GM21619 (cell line): ENCODE results near the gene SLC13A2.
"Not testable (repeated sequence)": the region's sequence is repeated elsewhere in the genome, so short reads cannot be mapped to it uniquely, and the experiment has no call there.

Experiments
- ATAC-seq: cut with Tn5 transposase; IDR thresholded peaks from one replicate; pipeline ENCODE4 v1.9.1; 2021; ENCODE audit not compliant: unreplicated experiment

SLC13A2 gene

DNA sequence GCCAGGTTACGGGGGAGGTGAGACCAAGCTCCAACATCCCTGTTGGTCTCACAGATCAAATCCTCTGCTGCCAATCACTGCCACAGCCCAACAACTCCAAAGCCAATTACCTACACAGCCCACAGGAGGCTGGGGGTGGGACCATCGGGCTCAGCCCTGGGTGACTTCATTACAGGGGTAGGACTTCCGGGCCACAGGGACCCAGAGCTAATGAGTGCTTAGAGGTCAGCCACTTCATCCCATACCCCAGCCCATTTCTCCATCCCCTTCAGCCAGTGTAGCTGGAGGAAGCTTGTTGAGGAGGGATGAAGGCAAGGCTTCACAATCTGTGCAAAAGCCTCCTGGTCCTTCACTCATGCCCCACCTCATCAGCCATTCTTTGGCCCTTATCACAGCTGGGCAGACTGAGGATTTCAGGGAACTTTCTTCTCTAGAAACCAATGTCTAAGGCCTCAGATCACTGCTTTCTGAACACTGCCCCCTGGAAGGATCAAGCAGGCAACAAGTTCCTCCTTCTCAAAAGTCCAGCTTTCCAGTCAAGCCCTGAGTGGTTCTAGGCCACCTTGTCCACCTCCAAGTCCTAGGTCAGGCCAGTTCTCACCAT is 38.5 kb downstream of the SLC13A2 start:
- no peak for ATAC-seq

DNA sequence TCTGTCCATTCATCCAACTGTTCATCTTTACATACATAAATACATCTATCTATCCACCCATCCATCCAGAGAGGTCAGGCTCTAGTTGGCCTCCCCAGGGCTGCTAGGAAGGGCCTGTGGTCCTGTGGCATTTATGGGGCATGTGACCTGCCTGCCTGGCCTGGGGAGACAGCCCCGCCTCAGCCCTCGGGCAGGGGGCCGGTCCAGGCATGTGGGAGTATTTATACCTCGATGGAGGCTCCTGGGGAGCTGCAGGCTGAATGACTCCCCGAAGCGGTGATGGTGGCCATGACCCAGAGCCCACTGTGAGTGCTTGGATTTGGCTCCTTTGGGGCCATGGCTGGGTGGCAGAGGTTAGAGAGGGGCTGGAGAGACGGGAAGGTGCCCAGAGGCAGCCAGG is 40.0 kb downstream of the SLC13A2 start:
- ATAC-seq = no peak

DNA sequence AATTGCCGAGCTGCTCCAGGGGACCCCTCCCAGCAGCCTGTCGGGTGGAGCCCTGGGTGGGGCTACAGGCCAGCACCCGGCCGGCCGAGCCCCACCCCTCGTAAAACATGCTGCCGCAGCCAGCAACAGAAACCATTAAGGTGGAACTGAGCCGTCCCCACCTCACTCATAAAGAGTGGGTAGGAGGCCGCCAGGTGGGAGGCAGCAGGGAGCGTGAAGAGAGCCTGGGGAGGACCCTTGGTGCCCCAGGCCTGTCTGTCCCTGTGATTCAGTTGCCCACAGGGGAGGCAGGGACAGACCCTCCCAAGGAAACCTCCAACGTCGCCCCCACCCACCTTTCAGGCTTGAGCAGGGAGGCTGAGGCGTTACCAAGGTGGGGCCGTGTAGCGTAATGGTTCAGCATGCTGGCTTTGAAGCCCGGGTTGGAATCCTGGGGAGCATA is 41.1 kb downstream of the SLC13A2 start:
- no peak for ATAC-seq

DNA sequence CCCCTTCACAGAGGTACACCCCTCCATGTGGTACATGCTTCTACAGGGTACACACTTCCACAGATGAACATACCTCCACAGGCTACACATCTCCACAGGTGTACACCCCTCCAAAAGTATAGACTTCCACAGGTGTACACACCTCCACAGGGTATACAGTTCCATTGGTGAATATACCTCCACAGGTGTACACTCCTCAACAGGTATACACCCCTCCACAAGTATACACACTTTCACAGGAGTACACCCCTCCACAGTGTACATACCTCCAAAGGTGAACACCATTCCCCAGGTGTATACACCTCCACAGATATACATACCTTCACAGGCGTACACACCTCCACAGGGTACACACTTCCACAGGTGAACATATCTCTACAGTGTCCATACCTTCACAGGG is 42.1 kb downstream of the SLC13A2 start:
- no peak for ATAC-seq

DNA sequence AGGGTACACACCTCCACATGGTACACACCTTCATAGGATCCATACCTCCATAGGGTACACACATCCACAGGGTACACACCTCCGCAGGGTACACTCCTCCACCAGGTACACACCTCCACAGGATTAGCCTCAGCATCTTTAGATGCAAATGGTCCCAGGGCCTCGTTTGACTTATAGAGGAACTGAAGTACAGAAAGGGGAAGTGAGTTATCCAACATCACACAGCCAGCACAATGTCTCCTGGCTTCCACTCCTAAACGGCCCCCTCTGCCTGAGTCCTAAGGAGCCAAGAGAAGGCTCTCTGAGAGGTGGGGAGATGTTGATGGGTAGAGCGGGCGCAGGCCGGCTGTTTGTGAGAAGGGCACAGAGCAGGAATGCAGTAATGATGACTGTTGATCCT is 44.7 kb downstream of the SLC13A2 start:
- ATAC-seq = no peak

DNA sequence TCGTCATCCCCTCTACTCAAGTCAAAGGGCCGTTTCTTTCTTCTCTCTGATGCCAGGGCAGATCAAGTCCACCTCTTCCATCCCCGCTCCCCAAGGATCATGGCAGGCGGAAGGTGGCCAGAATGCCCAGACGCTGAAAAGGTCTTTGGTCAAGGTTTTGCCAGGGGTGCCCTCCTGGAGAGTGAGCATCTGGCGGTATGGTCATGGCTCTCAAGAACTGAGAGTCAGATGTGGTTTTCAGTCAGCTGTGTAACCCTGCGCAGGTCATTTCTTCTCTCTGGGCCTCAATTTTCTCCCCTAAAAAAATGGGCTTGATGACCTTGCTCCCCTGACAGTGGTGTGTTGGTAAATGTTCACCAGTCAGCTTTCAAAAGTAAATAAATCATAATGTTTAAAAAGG is 45.1 kb downstream of the SLC13A2 start:
- ATAC-seq = no peak

DNA sequence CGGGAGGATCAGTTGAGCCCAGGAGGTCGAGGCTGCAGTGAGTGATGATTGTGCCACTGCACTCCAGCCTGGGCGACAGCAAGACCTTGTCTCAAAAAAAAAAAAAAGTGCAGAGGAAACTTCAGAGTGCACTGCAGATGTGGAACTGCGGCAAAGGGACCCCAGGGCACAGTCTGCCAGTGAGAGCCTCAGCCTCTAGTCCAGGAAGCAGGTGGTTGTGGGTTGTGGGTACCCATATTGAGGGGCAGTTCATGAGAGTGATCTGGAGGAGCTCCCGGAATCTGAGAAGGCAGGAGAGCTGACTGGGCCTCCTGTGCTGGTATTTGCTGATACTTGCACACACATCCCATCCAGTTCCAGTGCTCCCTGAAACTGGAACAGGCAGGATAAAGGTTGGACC is 45.8 kb downstream of the SLC13A2 start:
- ATAC-seq = no peak

DNA sequence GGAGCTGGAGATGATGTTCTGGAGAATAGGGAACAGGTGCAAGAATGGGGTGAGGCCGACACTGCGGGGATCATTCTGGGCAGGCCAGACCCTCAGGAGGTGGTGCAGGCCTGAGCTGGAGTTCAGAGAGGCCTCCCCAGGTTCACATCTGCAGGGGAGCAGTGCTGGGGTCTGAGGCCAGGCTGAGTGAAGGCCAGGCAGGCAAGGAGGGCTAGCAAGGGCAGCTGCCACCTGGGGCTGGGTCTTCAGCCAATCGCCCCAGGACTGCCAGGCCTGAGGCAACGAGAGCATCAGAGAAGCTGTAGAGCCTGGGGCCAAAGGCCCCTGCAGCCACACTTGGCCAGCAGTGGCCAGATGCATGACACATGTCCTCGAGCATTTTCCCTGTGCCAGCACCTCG is 47.2 kb downstream of the SLC13A2 start:
- no peak for ATAC-seq

DNA sequence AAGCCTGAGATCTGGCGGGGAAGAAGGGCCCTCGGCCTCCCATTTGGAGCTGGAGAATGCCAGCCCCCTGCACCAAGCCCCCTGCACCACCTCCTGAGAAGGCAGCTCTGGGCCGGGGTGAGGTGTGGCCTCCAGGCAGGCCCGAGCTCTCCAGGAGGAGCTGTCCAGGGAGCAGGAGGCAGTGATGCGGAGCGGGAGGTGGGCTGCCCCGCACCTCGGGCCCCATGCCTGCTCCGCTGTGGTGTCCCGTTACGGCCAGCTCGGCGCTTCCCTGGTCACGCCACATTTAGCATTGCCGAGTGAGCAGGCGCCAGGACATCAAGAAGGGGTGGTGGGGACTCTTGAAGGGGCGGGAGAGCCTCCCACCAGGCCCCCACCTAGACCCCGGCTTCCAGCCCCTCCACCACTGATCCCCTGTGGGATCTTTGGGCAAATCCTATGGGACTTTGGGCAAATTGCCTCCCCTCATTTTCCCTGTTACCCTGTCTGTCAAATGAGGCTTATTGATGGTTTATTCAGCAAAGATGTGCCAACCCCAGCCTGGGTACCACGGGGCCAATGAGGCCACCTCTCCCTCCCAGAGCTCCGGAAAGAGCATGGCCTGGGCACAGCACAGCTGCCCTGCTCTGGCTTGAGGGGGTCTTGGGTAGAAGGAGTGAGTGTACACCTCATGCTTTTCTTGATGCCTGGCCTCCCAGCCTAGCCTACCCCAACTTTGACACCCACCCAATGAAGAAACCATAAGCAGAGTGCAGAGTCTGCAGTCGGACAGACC is 48.1 kb downstream of the SLC13A2 start:
- no peak for ATAC-seq

DNA sequence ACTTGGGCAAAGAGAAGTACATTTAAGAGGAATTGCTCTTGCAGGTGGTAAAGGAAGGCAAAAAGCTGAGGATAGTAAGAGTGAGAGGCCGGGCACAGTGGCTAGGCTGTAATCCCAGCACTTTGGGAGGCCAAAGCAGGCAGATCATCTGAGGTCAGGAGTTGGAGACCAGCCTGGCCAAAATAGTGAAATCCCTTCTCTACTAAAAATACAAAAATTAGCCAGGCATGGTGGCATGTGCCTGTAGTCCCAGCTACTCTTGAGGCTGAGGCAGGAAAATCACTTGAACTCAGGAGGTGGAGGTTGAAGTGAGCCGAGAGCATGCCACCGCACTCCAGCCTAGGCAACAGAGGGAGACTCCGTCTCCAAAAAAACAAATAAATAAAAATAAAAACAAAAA is 48.8 kb downstream of the SLC13A2 start:
- ATAC-seq = not testable (repeated sequence)

DNA sequence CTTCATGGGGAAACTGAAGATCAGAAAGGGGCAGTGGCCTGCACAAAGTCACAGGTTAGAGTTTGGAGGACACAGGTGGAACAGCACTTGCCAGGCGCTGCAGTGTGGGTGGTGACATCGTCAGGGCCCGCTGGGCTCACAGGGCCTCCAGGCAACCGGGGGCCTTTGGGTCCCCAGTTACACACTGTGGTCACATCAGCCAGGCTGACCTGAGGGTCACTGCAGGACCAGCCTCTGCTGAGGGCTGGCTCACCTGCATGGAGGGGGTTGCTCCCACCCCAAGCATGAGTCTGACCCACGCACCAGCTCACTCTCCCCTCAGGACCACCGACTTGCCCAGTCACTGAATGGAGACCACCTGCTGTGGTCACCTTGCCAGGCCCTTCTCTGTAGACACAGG is 49.7 kb downstream of the SLC13A2 start:
- no peak for ATAC-seq

DNA sequence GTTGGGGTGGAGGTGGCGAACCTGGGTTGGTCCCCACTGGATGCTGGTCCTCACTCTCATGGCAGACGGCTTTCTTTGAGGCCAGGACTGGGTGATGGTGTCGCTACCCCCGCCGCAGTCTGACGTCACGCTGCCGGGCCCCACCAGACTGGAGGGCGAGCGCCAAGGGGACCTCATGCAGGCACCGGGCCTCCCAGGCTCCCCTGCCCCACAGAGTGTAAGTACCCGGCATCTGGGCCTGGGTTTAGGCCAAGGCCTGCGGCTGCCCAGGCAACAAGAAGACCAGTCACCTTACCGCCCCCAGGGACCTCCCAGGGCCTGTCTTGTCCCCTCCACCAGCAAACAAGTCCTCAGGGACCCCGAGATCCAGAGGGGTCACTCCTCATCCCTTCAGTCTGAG is 50.4 kb downstream of the SLC13A2 start:
- ATAC-seq = no peak

DNA sequence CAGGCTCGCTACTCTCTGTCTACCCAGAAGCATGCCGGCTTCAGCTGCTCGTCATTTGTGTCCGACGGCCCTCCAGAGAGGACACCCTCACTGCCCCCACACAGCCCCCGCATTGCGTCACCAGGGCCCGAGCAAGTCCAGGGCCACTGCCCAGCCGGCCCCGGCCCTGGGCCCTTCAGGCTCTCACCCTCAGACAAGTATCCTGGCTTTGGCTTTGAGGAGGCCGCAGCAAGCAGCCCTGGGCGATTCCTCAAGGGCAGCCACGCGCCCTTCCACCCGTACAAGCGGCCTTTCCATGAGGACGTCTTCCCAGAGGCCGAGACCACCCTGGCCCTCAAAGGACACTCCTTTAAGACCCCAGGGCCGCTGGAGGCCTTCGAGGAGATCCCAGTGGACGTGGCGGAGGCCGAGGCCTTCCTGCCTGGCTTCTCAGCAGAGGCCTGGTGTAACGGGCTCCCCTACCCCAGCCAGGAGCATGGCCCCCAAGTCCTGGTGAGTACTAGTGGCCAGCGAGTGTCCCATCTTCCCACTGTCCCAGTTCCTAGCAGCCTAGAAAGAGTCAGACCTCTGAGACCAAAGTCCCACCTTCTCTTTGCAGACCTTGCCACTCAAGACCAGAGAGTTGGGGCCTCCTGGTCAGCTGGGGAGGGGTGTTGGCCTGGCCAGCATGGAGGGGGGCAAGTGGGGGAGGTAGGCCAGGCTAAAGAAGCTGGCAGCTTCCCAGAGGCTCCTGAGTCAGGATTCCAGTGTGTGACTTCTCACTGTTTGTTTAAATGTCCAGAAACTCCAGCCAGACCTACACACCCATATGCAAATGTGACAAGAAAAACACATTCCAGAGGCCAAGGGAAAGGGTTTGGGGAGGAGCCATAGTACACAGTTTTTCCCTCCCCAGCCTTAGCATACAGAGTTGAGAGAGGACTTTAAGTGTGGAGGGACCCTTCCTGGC is 51.3 kb downstream of the SLC13A2 start:
- ATAC-seq = no peak

DNA sequence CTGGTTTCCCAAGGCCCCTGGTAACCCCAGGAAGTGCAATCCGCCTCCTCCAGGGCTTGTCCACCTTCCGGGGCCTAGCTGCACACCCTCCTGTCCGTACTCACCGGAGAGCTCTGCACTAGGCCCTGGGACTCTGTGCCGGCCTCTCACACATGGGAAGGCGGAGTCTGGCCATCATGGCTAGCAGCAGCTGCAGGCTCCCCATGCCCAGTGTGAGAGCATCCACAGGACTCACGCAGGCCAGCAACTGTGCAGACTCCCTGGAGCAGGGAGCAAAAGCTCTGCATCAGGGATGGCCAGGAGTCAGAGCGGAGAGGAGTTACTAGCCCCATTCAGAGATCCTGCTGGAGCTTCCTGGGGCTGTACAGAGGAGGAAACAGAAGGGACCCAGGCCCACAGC is 52.9 kb downstream of the SLC13A2 start:
- no peak for ATAC-seq

DNA sequence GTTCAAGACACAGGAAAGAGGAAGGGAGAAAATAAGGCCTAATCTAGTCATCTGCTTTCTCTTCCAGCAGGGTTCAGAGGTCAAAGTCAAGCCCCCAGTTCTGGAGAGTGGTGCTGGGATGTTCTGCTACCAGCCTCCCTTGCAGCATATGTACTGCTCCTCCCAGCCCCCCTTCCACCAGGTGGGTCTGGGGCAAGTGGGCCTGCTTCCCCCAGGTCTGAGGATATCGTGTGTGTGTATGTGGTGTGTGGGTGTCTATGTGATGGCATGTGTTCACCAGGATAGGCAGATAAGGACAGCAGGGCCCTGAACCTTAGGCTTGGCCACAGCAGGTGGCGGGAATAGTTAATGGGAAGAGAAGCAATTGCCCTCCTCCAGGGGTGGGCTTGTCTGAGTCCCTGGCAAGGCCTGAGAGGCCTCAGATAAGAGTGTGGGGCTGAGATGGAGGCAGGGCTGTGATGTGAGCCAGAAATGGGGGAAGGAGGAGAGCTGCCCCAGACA is 53.8 kb downstream of the SLC13A2 start:
- ATAC-seq = no peak

DNA sequence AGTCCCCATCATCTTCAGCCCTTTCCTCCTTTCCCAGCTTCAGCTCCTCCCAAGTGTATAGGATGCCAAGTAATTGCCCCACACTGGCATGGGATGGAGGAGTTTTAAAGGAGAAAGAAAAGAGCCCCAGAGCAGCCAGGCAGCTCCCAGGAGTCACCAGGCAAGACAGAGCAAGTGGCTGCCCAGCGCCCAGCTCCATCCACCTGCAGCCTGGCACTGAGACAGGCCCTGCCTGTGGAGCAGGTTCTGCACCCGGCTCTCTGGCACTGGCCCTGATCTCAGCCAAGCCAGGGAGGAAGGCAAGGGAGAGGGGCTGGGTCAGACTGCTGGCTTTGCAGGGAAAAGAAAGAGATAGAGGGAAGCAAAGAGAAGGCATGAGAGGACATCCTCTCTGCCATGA is 54.4 kb downstream of the SLC13A2 start:
- no peak for ATAC-seq

DNA sequence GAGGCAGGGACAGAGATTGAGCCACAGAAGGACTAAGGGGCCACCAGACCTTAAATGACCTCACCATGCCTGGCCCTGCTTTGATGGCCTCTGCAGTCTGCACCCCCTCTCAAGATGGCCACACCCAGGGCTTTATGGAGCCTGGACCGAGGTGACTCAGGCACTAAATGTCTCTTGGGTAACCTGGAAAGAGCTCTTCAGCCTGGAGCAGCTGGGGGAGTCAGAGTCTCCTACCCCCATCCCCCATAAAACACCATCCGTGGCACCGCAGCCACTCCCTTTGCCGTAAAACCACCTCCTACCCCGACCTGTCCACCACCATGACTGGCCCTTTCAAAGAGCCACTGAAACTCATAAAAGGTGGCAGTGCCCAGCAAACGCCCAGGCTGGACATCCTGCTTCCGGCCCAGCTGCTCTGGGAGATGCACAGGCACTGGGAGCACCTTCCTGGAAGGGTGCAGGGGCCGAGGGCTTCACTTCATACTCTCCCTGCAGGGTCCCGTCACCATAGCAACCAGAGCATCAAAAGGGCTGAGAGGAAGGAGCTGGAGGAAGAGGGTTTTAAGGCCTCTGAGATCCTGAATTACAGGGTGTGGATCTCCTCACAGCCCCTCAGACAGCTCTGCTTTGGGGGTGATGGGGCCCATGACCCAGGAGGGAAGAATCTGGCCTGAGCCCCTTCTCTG is 55.0 kb downstream of the SLC13A2 start:
- no peak for ATAC-seq

DNA sequence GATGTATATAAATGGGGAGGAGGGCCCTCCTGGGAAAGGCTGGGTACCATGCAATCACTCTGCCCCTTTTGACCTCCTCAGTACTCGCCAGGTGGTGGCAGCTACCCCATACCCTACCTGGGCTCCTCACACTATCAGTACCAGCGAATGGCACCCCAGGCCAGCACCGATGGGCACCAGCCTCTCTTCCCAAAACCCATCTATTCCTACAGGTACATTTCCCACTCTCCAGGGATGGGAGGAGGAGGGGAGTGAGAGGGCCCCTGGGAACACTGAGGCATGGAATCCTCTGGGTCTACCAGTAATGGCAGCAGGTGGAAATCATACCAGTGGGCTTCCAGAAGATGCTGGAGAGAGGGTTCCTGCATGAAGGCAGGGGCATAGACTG is 55.6 kb downstream of the SLC13A2 start:
- ATAC-seq = no peak

DNA sequence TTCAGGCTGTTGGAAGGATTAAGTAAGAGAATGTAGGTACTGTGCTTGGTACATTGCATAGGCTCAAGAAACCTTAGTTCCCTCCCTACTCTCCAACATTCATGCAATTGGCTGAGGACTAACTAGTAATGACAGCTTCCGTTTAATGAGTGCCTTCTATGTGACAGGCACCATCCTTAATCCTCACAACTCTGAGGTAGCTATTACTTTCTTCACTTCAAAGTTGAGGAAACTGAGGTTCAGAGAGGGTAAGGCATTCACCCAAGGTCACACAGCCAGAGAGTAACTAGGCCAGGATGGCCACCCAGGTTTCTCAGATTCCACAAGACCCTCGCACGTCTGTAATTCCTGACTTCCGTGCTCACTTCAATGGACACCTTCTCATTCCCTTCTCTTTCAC is 56.8 kb downstream of the SLC13A2 start:
- ATAC-seq = no peak

DNA sequence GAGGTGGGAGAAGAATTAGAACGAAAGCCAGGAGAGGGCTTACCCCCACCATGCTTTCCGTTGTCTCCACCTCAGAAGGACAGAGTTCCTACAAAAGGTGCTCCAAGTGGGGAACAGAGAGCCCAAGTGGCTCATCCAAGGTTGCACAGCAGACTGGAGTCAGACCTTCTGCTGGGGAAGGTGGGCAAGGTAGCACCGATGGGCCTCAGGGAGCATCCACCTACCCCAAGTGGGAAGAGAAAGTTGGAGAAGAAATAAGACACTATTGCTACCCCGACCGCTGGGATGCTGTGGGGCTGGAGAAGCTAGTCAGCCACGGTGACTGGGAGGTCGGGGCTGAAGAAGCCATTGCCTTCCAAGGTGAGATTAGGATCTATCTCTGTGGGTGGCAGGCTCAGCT is 57.5 kb downstream of the SLC13A2 start:
- ATAC-seq = no peak
